GM10847 (cell line): ENCODE data around the gene SLC22A4.

Experiments
- POLR2A ChIP-seq: IDR thresholded peaks from 2 replicates; pipeline ENCODE4 v1.6.1; 2011; ENCODE audit not compliant: insufficient read length; ENCODE audit errors: extremely low read depth

Gene SLC22A4

DNA sequence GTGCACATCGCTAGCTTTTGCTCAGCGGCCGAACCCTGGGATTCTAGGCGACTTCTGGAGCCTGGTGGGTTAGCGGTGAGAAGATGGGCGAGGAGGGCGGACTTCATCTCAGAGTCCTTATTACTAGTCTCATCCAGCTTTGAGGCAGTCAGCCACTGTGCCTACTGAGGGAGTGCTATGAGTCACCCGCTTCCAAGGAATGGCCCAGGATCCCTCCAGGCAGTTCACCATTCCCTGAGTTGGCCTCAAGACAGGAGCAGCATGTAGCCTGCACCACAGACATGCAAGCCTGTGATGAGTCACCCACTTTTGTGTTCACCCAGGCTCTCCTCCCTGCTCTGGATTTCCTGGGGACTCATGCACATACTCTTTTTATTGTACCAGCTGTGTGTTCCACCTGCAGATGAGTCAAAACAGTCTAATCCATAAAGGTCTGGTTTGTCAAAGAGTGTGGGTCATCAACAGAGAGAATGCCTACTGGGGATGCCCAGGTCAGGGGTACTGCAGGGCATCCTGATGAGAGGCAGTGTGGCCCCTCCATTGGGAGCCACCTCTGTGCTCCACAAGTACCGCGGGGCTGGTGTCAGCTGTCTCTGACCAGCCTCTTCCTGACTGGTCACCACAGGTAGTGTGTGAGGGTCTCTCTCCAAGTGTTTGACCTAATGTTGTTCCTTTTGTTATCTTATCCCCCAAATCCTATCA, 95.5 kb downstream of the SLC22A4 start:
- TF ChIP-seq POLR2A = no peak

DNA sequence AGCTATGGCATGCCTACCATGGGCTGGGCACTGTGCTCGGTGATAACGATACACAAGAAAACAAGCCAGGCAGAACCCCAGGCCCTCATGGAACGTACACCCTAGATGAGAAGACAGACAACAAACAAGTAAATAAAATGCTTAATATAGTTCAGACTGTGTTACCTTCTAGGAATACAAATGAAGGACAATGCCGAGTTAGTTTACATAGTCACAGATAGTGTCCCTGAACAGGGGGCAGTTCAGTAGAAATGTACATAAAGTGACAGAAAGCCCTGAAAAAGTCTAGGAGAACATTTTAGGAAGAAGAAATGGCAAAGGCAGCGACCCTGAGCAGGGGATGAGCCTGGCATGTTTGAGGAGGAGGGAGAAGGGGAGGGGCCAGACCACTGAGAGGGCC, 97.1 kb downstream of the SLC22A4 start:
- no peak for TF ChIP-seq POLR2A

DNA sequence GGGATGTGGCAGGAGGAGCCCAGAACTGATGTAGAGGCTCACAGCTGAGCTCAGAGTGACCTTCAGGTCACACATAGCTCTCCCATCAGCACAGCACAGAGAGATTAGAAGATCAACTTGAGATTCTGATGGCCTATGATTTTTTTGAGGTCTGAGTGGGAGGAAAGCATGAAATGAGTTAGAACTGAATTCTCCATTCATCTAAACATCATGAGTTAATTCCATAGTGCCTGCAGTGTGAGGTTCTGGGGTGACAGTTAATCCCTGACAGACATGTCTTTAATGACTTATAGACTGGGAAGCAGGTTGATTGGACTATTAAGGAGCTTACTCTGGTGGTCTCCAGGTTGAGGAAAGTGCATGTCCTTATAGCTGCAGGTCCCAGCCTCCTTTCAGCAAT, 97.7 kb downstream of the SLC22A4 start:
- TF ChIP-seq POLR2A = no peak

DNA sequence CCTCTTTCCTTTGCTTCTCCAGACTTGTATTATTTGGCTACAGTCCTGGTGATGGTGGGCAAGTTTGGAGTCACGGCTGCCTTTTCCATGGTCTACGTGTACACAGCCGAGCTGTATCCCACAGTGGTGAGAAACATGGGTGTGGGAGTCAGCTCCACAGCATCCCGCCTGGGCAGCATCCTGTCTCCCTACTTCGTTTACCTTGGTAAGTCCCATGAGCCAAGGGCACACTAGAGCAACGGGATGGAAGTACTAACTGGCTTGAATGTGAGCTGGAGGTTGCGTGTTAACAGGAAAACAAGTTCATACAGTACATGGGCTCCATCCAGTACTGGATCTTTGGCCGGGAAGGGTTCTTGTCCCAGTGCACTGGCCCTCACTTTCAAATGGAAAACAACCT, 98.2 kb downstream of the SLC22A4 start:
- TF ChIP-seq POLR2A = no peak

DNA sequence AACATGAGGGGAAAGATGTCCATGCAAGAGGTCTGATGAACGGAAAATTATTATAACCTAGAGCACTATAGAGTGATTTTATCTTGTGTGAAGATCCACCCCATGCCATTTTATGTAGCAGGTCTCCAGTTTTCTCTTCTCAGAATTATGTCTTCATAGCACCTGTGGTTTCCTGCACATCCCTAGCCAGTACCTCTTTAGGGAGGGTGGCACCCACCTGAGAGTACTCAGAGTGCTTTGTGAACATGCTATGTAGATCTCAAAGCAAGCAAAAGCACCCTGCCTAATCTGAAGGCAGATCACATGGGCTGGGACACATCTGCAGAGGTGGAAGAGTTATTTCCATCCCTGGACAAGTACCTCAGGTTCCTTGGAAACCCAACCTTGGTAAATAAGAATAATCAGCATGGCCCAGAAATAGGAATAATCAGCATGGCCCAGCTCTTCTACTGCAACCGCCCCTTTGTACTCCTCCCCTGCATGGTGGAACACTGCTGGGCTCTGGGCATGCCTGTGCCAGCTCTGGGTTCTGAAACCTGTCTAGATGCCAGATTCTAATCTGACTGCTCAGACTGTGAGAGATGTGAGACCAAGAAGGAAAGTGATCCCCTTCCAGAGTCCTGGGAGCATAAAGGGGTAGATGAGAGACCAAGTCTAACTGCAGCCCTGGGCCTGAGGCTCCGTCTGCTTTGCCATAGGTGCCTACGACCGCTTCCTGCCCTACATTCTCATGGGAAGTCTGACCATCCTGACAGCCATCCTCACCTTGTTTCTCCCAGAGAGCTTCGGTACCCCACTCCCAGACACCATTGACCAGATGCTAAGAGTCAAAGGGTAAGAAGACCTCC, 99.0 kb downstream of the SLC22A4 start:
- TF ChIP-seq POLR2A = no peak
